C4-2B (cell line): ENCODE measurements around the gene RNF32.

ENCODE experiments used
- CTCF ChIP-seq: fragments of 450-650 bp; conservative IDR thresholded peaks from 2 replicates; pipeline ENCODE4 v1.5.1; 2017; ENCODE audit warnings: mild to moderate bottlenecking
- ZFX ChIP-seq: fragments of 450-650 bp; IDR thresholded peaks from 2 replicates; pipeline ENCODE4 v1.6.1; 2017

GRCh38 chr7:156634117-156634516, 6.5 kb upstream of the RNF32 start:
- TF ChIP-seq CTCF (no peak), ZFX (no peak)
